Measurements from ENCODE around the gene P2RY13.

P2RY13 gene

GRCh38 chr3:151329363-151329762 is at the start of gene P2RY13:
P2RY13 (minus strand) TSS chr3:151329549; CDS start chr3:151329528, 21 bp downstream.
- no peak within 1 kb of the TSS for H3K4me3 ChIP-seq (ENCODE audit: control insufficient read depth, low read depth, low read length)
- no peak for TF ChIP-seq CTCF (conservative IDR thresholded peaks at IDR 0.05; ENCODE audit: control insufficient read depth, insufficient read depth, low read depth, low read length)
- DNase-seq (ENCODE audit: low read depth) = no peak

GRCh38 chr3:151377768-151378385 is 48.5 kb upstream of the P2RY13 start:
- no peak for DNase-seq (ENCODE audit: low read depth)
- TF ChIP-seq CTCF (conservative IDR thresholded peaks at IDR 0.05; ENCODE audit: control insufficient read depth, insufficient read depth, low read depth, low read length) = no peak

GRCh38 chr3:151372063-151372820 is 42.9 kb upstream of the P2RY13 start:
- H3K4me3 ChIP-seq (ENCODE audit: control insufficient read depth, low read depth, low read length) = no peak overlapping the region
- peak; percentile 61 for DNase-seq (ENCODE audit: low read depth)
- TF ChIP-seq CTCF (conservative IDR thresholded peaks at IDR 0.05; ENCODE audit: control insufficient read depth, insufficient read depth, low read depth, low read length) = no peak

More at GRCh38 chr3:151377768-151378385, 48.5 kb upstream of the P2RY13 start:
- H3K4me3 ChIP-seq (ENCODE audit: control insufficient read depth, low read depth, low read length) = no peak overlapping the region

- DNase-seq (ENCODE audit: low read depth) = peak; percentile 7
- no peak overlapping the region for H3K4me3 ChIP-seq (ENCODE audit: control insufficient read depth, low read depth, low read length)
- TF ChIP-seq CTCF (conservative IDR thresholded peaks at IDR 0.05; ENCODE audit: control insufficient read depth, insufficient read depth, low read depth, low read length) = no peak
These were observed 42.2 kb upstream of the P2RY13 start for GRCh38 chr3:151371526-151371925.

- TF ChIP-seq CTCF (conservative IDR thresholded peaks at IDR 0.05; ENCODE audit: control insufficient read depth, insufficient read depth, low read depth, low read length) = no peak
- DNase-seq (ENCODE audit: low read depth) = peak; percentile 4
- no peak overlapping the region for H3K4me3 ChIP-seq (ENCODE audit: control insufficient read depth, low read depth, low read length)
These were observed 38.1 kb upstream of the P2RY13 start for GRCh38 chr3:151367448-151367847.

GRCh38 chr3:151366993-151367392 is 37.6 kb upstream of the P2RY13 start:
- DNase-seq (ENCODE audit: low read depth) = no peak
- TF ChIP-seq CTCF (conservative IDR thresholded peaks at IDR 0.05; ENCODE audit: control insufficient read depth, insufficient read depth, low read depth, low read length) = no peak
- H3K4me3 ChIP-seq (ENCODE audit: control insufficient read depth, low read depth, low read length) = no peak overlapping the region
